MM.1S (cell line): ENCODE measurements around the gene WIPI1.

Experiments used
- DNase-seq: peaks from one replicate; pipeline ENCODE4 v3.0.0-alpha.2; 2015
- H2AFZ ChIP-seq: fragments of 300-600 bp; sonication (generic); 2 replicates; pipeline ENCODE4 v1.6.0; 2016; ENCODE audit warnings: antibody characterized with exemption, low read length
- H3F3A ChIP-seq: fragments of 300-600 bp; sonication (generic); 2 replicates; pipeline ENCODE4 v1.6.1; 2016; ENCODE audit warnings: mild to moderate bottlenecking, antibody characterized with exemption, low read length, moderate library complexity, mixed read lengths; ENCODE audit not compliant: insufficient read depth
- H3K27ac ChIP-seq: fragments of 300-600 bp; sonication (generic); 2 replicates; pipeline ENCODE4 v1.5.1; 2016; ENCODE audit warnings: mild to moderate bottlenecking, low read length
- H3K27me3 ChIP-seq: fragments of 300-600 bp; sonication (generic); replicated peaks from 2 replicates; pipeline ENCODE4 v1.6.0; 2016; ENCODE audit warnings: low read length; ENCODE audit not compliant: insufficient read depth
- H3K36me3 ChIP-seq: fragments of 300-600 bp; sonication (generic); replicated peaks from 2 replicates; pipeline ENCODE4 v1.6.1; 2016; ENCODE audit warnings: mild to moderate bottlenecking, low read length, mixed read lengths; ENCODE audit not compliant: insufficient read depth
- H3K4me1 ChIP-seq: fragments of 300-600 bp; sonication (generic); 2 replicates; pipeline ENCODE4 v1.6.1; 2016; ENCODE audit warnings: low read length, mixed read lengths
- H3K4me2 ChIP-seq: fragments of 300-600 bp; sonication (generic); 2 replicates; pipeline ENCODE4 v1.6.0; 2016; ENCODE audit warnings: low read depth, low read length
- H3K4me3 ChIP-seq: fragments of 300-600 bp; sonication (generic); 2 replicates; pipeline ENCODE4 v1.5.1; 2016; ENCODE audit warnings: low read length, mixed read lengths
- H3K79me2 ChIP-seq: fragments of 300-600 bp; sonication (generic); 2 replicates; pipeline ENCODE4 v1.6.1; 2016; ENCODE audit warnings: mixed run types, low read length, mixed read lengths
- H3K9ac ChIP-seq: fragments of 300-600 bp; sonication (generic); 2 replicates; pipeline ENCODE4 v1.6.1; 2016; ENCODE audit warnings: low read length, mixed read lengths
- H3K9me2 ChIP-seq: fragments of 300-600 bp; sonication (generic); replicated peaks from 2 replicates; pipeline ENCODE4 v1.6.1; 2016; ENCODE audit warnings: mild to moderate bottlenecking, low read length, mixed read lengths; ENCODE audit not compliant: insufficient read depth
- H3K9me3 ChIP-seq: fragments of 300-600 bp; sonication (generic); replicated peaks from 2 replicates; pipeline ENCODE4 v1.6.1; 2016; ENCODE audit warnings: mild to moderate bottlenecking, low read length, mixed read lengths; ENCODE audit not compliant: insufficient read depth
- H4K20me1 ChIP-seq: fragments of 300-600 bp; sonication (generic); 2 replicates; pipeline ENCODE4 v1.6.1; 2016; ENCODE audit warnings: mild to moderate bottlenecking, low read length, moderate library complexity, mixed read lengths; ENCODE audit not compliant: insufficient read depth
- CTCF ChIP-seq: fragments of 300-600 bp; sonication (generic); IDR thresholded peaks from 2 replicates; pipeline ENCODE4 v1.5.1; 2016; ENCODE audit warnings: antibody characterized with exemption, low read length, mixed read lengths
- EZH2 ChIP-seq: fragments of 300-600 bp; sonication (generic); optimal IDR thresholded peaks from 2 replicates; pipeline ENCODE3; 2017; ENCODE audit warnings: low read depth, mild to moderate bottlenecking, antibody characterized with exemption, low read length, mixed read lengths
- EZH2phosphoT487 ChIP-seq: fragments of 300-600 bp; sonication (generic); IDR thresholded peaks from 2 replicates; pipeline ENCODE4 v1.6.1; 2018; ENCODE audit warnings: antibody characterized with exemption, low read length

WIPI1 gene

GRCh38 chr17:68435361-68435760 lies 21.9 kb downstream of the WIPI1 start:
- Histone ChIP-seq H3K4me2 (no peak overlapping the region), H3F3A (peaks cover 43% of the 10 kb centered on the region), H3K79me2 (no peaks in the 10 kb centered on the region), H4K20me1 (no peaks in the 10 kb centered on the region), H3K36me3 (peaks cover 10% of the 10 kb centered on the region; the same call in 1 of the 2 replicates), H3K9me2 (no peaks in the 10 kb centered on the region), H3K27ac (peak overlapping the region; percentile 98; the same call in 1 of the 2 replicates), H3K9me3 (no peaks in the 10 kb centered on the region), H3K4me1 (peaks cover 42% of the 10 kb centered on the region), H3K27me3 (no peaks in the 10 kb centered on the region), H3K9ac (no peak overlapping the region), H3K4me3 (no peak overlapping the region), H2AFZ (no peak overlapping the region)
- TF ChIP-seq EZH2 (no peak), EZH2phosphoT487 (no peak), CTCF (no peak)
- DNase-seq: no peak

- Histone ChIP-seq H3K4me3 (no peak overlapping the region), H2AFZ (no peak overlapping the region), H3K36me3 (peaks cover 10% of the 10 kb centered on the region; the same call in 1 of the 2 replicates), H3F3A (peaks cover 29% of the 10 kb centered on the region), H3K9me3 (no peaks in the 10 kb centered on the region), H3K79me2 (no peaks in the 10 kb centered on the region), H3K9ac (no peak overlapping the region), H3K9me2 (no peaks in the 10 kb centered on the region), H3K4me1 (peaks cover 28% of the 10 kb centered on the region), H3K4me2 (no peak overlapping the region), H3K27me3 (no peaks in the 10 kb centered on the region), H4K20me1 (no peaks in the 10 kb centered on the region), H3K27ac (no peak overlapping the region)
- DNase-seq: no peak
- TF ChIP-seq CTCF: no peak
- TF ChIP-seq EZH2: no peak
- TF ChIP-seq EZH2phosphoT487: no peak
Measured at GRCh38 chr17:68433911-68434508, 23.3 kb downstream of the WIPI1 start.

GRCh38 chr17:68433211-68433610 lies 24.1 kb downstream of the WIPI1 start:
- no peak for TF ChIP-seq CTCF
- no peak for TF ChIP-seq EZH2phosphoT487
- TF ChIP-seq EZH2: no peak
- no peak overlapping the region for H3K27ac ChIP-seq

More at GRCh38 chr17:68433211-68433610, 24.1 kb downstream of the WIPI1 start:
- Histone ChIP-seq H3K27me3 (no peaks in the 10 kb centered on the region), H2AFZ (no peak overlapping the region), H3K4me3 (no peak overlapping the region), H3K9me2 (no peaks in the 10 kb centered on the region), H3F3A (peaks cover 21% of the 10 kb centered on the region), H3K9ac (no peak overlapping the region), H3K79me2 (no peaks in the 10 kb centered on the region), H3K36me3 (peaks cover 14% of the 10 kb centered on the region; the same call in 1 of the 2 replicates), H3K9me3 (no peaks in the 10 kb centered on the region), H3K4me1 (peaks cover 20% of the 10 kb centered on the region), H3K4me2 (no peak overlapping the region), H4K20me1 (no peaks in the 10 kb centered on the region)
- no peak for DNase-seq
